ENCODE measurements around the gene MAD1L1. TPM values are rescaled to one million over a fixed set of nuclear protein-coding genes. Genes with fewer than 3 reads are reported as not detected.
A peak's percentile ranks its signal among the peaks of the same experiment; 100 is the strongest.

MAD1L1 gene
- total RNA-seq, 2 experiments from 2014 or later = 157 to 160 TPM

DNA sequence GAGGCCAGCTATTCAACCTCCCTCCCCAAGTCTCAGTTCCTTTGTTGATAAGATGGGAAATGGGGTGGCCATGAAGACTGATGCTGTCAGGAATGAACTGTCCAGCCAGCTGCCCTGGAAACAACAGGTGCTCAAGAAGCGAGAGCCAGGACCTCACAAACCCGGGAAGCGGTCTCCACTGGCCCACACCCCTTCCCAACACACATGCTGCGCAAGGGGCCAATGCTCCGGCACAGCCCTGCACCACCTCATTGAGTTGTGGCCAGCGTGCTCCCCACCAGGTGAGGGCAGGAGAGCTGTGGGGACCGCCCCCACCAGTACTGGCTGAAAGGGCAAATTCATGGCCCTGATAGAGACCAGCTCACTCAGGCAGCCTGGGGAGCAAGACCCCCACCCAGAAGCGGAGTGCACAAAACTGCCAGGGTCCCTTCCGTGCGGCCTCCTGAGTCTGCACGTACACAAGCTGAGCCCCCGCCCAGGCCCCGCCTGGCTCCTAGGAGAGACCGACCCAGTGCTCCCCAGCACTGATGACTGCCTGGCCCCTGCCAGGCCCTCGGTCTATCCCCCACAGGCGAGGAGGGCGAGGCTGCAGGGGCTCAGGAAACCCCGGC lies 216.6 kb downstream of the MAD1L1 start:
- intact Hi-C loops (cut with DNase I, micrococcal nuclease) = no loop called here
- Mint-ChIP-seq H3K27ac (no peak overlapping the region), H3K36me3 (ENCODE audit: low read depth) (peaks cover 4% of the 10 kb centered on the region), H3K4me3 (no peak overlapping the region), H3K27me3 (no peaks in the 10 kb centered on the region), H3K9me3 (no peaks in the 10 kb centered on the region), H3K4me1 (ENCODE audit: low read depth) (peaks cover 15% of the 10 kb centered on the region)
- no peaks in the 10 kb centered on the region for H3K36me3 ChIP-seq (ENCODE audit: insufficient read depth, low read length)
- DNase-seq (peak in 1 of 14 experiments; percentile 3), ATAC-seq (ENCODE audit: poor library complexity) (no peak)
- H3K27me3 ChIP-seq (ENCODE audit: control insufficient read depth in 1 of 2, insufficient read depth in 2 of 2, low read length in 2 of 2) = no peaks in the 10 kb centered on the region
- H3K4me3 ChIP-seq (ENCODE audit: low read length) = no peak overlapping the region
- ChIA-PET POLR2A (no interaction called here), CTCF (no interaction called here)
- H3K4me1 ChIP-seq (ENCODE audit: insufficient read depth, low read length) = peaks cover 15% of the 10 kb centered on the region
- no peak for TF ChIP-seq CTCF (IDR thresholded peaks at IDR 0.05)
- no peak overlapping the region for H3K27ac ChIP-seq (ENCODE audit: low read depth in 1 of 2, low read length in 2 of 2)
- peaks cover 0 to 5% of the 10 kb centered on the region in 2 experiments for H3K9me3 ChIP-seq (ENCODE audit: control insufficient read depth in 1 of 2, insufficient read depth in 1 of 2, low read length in 2 of 2)

GRCh38 chr7:2015251-2015871 lies 217.4 kb downstream of the MAD1L1 start:
- no peak for ATAC-seq (ENCODE audit: poor library complexity)
- Mint-ChIP-seq H3K27me3 (no peaks in the 10 kb centered on the region), H3K36me3 (ENCODE audit: low read depth) (peaks cover 4% of the 10 kb centered on the region), H3K27ac (no peak overlapping the region), H3K9me3 (no peaks in the 10 kb centered on the region), H3K4me1 (ENCODE audit: low read depth) (peaks cover 8% of the 10 kb centered on the region), H3K4me3 (no peak overlapping the region)
- intact Hi-C loops (cut with DNase I, micrococcal nuclease) = no loop called here
- no peak for TF ChIP-seq CTCF (IDR thresholded peaks at IDR 0.05)
- peaks cover 0 to 5% of the 10 kb centered on the region in 2 experiments for H3K9me3 ChIP-seq (ENCODE audit: control insufficient read depth in 1 of 2, insufficient read depth in 1 of 2, low read length in 2 of 2)
- H3K36me3 ChIP-seq (ENCODE audit: insufficient read depth, low read length) = no peaks in the 10 kb centered on the region
- CTCF ChIA-PET = interaction anchor here (0.8 kb wide), 1 partner anchor 15 kb away, joined by 4 read pairs; no protein-coding TSS in a partner anchor
- H3K27me3 ChIP-seq (ENCODE audit: control insufficient read depth in 1 of 2, insufficient read depth in 2 of 2, low read length in 2 of 2) = no peaks in the 10 kb centered on the region
- POLR2A ChIA-PET = no interaction called here
- H3K4me3 ChIP-seq (ENCODE audit: low read length) = no peak overlapping the region
- peak in 1 of 14 experiments; percentile 2 for DNase-seq
- no peak overlapping the region for H3K27ac ChIP-seq (ENCODE audit: low read depth in 1 of 2, low read length in 2 of 2)
- peaks cover 12% of the 10 kb centered on the region for H3K4me1 ChIP-seq (ENCODE audit: insufficient read depth, low read length)

DNA sequence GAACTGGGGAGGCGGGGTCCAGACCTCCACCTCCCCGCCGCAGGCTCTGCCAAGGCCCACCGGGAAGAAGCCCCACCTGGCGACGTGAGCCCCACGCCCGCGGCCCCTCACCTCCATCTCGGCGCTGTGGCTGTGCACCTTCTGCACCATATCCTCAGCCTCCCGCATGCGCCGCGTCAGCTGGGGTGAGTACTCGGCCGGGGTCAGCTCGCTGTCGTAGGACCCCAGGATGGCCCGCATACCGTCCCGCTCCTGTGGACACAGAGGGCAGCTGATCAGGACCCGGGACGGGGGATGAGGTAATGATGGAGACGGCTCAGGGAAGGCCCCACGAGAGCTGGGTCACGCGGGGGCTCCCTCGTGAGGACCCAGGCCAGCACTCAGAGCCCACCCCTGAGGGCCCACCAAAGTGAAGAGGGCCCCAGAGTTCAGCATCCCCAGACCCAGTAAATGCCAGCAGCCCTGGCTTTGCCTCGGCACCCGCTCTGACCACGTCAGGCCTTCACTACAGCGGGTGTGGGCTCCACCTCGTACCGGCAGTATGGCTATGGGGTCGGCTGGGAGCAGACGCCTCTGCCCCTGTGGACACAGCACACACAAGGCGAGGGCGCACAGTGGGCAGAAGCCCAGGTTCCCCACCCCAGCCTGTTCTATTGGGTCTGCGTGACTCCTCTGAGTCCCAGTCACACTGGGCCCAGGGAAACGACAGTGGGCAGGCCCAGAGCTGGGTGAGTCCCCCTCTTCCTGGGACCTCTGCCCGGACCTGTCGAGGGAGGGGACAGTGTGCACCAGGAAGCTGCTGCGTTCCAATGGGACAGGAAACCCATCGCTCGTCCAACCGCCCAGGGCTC lies 218.1 kb downstream of the MAD1L1 start:
- no peak overlapping the region for H3K27ac ChIP-seq (ENCODE audit: low read depth in 1 of 2, low read length in 2 of 2)
- CTCF ChIA-PET = interaction anchor here (0.8 kb wide), 1 partner anchor 15 kb away, joined by 4 read pairs; no protein-coding TSS in a partner anchor
- Mint-ChIP-seq H3K27ac (no peak overlapping the region), H3K4me3 (no peak overlapping the region), H3K36me3 (ENCODE audit: low read depth) (peaks cover 4% of the 10 kb centered on the region), H3K4me1 (ENCODE audit: low read depth) (peaks cover 2% of the 10 kb centered on the region), H3K27me3 (no peaks in the 10 kb centered on the region), H3K9me3 (no peaks in the 10 kb centered on the region)
- no peak for ATAC-seq (ENCODE audit: poor library complexity)
- intact Hi-C loops (cut with DNase I, micrococcal nuclease) = no loop called here
- no peaks in the 10 kb centered on the region for H3K27me3 ChIP-seq (ENCODE audit: control insufficient read depth in 1 of 2, insufficient read depth in 2 of 2, low read length in 2 of 2)
- TF ChIP-seq CTCF (IDR thresholded peaks at IDR 0.05) = no peak
- no peaks in the 10 kb centered on the region for H3K36me3 ChIP-seq (ENCODE audit: insufficient read depth, low read length)
- H3K4me3 ChIP-seq (ENCODE audit: low read length) = no peak overlapping the region
- H3K9me3 ChIP-seq (ENCODE audit: control insufficient read depth in 1 of 2, insufficient read depth in 1 of 2, low read length in 2 of 2) = peaks cover 0 to 5% of the 10 kb centered on the region in 2 experiments
- DNase-seq = peak in 1 of 14 experiments; percentile 2
- POLR2A ChIA-PET = no interaction called here
- peaks cover 5% of the 10 kb centered on the region for H3K4me1 ChIP-seq (ENCODE audit: insufficient read depth, low read length)
